Measurements from ENCODE around the gene ENO4.

ENO4 gene, protein sequence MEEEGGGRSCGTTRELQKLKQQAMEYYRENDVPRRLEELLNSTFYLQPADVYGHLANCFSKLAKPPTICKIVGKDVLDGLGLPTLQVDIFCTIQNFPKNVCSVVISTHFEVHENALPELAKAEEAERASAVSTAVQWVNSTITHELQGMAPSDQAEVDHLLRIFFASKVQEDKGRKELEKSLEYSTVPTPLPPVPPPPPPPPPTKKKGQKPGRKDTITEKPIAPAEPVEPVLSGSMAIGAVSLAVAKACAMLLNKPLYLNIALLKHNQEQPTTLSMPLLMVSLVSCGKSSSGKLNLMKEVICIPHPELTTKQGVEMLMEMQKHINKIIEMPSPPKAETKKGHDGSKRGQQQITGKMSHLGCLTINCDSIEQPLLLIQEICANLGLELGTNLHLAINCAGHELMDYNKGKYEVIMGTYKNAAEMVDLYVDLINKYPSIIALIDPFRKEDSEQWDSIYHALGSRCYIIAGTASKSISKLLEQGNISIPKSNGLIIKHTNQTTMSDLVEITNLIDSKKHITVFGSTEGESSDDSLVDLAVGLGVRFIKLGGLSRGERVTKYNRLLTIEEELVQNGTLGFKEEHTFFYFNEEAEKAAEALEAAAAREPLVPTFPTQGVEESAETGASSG

DNA sequence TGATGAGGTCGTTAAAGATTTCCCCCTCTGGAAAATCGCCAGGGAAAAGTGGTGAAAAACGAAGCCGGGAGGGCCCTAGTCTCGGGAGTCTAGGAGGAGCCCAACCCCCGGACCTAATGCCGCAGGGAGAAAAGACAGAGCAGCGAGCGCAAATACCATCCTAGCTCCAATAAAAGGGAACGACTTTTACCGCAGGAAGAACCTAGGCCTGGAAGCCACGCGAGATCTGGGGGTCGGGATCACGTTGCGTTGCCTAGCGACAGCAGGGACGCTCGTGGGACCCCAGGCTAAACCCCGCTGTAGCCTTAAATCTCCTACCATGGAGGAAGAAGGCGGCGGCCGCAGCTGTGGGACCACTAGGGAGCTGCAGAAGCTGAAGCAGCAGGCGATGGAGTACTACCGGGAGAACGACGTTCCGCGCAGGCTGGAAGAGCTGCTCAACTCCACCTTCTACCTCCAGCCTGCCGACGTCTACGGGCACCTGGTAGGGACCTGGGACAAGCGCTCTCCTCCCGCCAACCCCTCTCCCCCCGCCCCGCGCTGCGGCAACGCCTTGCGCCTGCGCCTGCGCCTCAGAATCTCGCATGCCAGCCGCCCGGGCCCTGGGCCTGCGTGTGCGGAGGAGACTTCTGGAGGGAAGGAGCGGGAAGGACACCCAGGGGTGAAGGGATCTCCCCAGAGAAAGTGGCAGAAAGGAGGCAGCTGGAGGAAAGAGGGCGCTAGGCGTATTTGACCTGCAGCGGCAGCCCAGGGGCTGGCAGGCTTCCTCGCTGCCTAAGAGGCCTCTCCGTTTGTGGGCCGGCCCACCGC, at the start of gene ENO4:
Gene ENO4, plus strand, starts transcription at position 252 of the 810 bp plus-strand sequence. Its CDS starts 68 bp downstream, at position 320.
- DNase-seq (ENCODE audit: low read depth, low spot score), result peak; percentile 97

DNA sequence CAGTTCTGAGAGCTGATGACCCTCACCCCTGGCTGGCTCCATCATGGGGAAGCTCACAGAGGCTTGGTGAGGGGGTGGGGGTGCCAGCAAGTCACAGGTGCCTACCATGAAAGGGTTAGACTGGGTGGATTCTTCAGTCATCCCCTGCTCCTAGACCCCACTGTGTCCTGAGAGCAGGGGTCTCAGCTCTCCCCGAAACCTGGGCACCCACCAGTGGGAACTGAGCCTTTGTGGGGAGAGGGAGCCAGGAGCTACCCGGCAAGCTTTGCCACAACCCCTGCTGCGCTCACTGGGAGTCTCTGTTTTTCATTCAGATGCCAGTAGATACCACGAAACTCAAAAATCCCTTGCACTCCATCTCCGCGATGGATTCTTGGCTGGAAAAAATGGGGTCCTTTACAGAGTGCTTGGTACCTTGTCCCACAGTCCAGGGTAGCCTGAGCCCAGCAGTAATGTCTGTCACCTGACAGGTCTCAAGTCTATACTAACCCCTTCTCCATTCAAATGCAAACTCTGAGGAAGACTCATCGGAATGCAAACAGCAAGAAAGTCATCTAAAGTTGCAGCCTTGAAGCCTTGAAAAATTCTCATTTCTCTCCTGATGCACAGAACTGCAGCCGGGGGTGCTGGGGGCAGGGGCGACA, 48.9 kb upstream of the ENO4 start:
- DNase-seq (ENCODE audit: low read depth, low spot score), result no peak

DNA sequence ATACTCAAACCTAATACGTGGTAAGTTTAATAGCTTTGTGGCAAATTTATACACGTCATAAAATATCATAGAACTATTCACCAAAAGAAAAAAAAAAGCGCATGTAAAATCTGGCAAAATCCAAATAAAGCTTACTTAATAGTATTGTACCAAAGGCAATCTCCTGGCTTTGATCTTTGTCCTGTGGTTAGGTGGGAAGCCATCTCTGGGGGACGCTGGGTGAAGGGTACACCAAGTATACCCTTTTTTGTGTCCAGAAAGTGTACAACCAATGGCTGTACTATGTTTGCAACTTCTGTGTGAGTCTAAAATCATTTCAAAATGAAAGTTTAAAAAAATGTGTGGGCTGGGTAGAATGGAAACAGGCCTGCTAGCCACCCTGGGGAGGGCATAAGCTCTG, 47.6 kb upstream of the ENO4 start:
- no peak for DNase-seq (ENCODE audit: low read depth, low spot score)

DNA sequence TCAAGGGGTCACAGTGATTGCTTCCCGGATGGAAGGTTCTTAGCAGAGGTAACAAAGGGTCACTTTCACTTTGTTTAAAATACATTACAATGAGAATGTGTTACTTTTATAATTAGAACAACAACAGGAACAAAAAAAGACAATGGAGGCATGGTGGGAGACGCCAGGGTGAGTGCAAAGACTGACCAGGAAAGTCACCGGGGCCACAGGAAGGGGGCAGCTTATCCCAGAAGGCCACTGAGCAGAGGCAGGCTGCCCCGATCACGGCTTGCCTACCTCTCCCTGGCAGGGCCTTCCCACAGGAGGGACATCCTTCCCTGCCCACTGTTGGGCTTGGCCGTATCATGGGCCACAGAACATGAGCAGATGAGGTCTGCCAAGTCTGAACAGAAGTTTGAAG, 46.8 kb upstream of the ENO4 start:
- DNase-seq (ENCODE audit: low read depth, low spot score), result no peak

DNA sequence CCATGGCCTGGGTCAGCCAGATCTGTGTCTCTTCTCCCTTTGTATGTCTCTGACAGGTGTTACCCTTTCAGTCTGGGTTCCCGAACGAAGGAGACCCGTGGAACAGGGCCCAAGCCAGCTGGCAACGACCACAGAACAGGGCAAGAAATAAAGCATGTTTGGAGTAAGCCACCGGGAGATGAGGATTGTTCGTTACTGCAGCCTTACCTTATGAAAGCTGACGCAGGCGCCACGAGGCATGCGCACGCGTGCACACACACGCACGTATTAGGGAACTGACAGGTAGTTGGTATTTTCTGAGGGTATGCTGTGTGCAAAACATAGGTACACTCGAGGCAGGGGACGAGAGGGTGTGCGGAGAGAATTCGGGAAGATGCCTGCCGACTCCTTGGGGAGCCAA, 46.4 kb upstream of the ENO4 start:
- no peak for DNase-seq (ENCODE audit: low read depth, low spot score)

DNA sequence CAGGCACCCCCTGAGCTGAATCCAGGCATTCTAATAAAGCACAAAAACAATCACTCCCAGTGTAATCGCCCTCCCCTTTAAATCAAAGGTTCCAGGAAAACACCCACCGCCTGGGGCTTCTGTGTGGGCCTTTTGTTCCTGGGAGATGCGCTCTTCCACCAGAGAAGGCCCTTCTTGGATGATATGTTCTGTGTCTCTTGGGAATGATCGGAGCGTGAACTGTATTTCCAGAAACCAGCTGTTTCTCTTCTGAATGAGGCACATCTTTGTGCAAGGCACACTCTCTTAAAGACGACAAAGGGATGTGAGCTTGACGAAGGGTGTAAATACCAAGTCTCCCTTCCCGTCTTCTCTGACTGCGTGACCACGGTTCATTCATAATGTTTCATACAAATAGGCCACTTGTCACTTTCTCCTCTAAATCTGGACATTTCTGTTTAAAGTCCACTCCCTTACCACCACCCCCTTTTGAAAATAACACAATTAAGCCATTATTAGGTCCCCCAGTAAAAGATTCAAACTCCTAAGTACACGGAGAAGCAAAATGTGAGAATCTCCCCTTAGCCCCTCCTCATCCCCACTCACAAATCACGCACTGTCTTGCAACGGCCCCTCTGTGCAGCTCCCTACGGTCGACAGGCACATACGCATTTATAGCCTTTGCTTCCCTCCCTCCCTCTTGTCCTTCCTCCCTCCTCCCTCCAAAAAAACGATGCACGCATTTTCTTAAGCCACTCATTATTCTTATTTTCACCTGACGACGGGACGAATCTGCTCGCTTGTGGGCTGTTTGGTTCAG, 45.6 kb upstream of the ENO4 start:
- no peak for DNase-seq (ENCODE audit: low read depth, low spot score)

DNA sequence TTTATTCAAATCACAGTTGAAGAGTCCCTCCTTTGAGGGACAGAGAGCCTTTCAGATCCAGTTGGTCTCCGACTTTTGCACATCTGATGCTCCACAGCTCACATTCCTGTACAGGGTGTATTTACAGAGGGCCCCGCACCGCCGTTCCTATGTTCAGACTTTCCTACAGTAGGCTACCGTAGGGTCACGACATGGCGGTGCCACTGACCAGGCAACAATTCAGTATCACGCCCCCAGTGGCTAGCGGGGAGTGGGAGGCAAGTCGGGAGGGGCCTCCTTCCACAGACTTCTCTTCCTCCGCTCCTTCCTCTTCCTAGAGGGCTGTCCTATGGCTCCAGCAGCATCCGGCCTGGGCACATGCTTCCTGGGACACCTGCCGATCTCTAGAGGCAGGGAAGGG, 40.6 kb upstream of the ENO4 start:
- DNase-seq (ENCODE audit: low read depth, low spot score), result no peak

DNA sequence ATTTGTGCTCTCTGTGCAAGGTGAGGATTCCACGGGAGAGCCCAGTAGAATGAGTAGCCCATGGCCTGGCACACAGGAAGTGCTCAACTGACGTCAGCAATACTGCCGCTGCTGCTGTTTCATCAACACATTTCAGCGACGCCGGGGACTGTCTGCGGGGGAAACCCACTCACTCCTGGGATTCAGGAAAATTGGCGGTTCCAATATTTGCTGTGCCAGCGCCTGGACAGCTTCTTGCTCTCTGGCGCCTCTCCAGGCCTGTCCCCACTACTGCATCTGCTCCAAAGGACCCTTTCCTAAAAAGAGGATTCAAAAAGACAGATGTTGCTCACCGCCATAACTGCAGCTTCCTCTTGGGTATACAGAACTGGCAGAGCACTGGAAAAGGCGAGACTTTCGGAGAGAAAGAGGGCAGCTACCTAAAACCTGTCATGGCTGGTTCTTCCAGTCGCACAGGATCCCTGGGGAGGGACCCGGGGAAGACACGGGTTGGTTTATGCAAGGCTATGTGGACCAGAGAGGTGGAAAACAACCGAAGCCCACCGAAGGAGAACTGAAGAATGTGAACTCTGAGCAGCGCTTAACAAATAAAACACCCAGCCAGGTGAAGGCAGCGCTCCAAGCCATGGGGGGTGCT, 39.7 kb upstream of the ENO4 start:
- DNase-seq (ENCODE audit: low read depth, low spot score), result peak; percentile 59

DNA sequence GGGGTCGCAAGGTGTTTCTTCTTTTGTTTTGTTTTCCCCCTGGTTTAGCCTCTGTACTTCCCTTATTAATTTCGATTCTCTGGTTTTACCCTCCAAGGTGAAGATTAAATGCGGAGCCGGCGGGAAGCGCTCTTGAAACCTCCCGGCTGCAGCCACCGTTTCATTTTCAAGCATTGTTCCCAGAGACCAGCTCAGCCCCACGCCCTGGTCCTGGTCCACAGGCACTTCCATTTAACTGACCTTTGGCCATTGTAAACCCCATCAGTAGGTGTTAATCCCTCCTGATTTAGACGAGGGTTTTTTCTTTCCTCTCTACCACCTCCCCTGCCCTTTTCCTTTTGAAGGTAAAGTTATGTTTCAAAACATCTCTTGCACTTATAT, 39.2 kb upstream of the ENO4 start:
- no peak for DNase-seq (ENCODE audit: low read depth, low spot score)

DNA sequence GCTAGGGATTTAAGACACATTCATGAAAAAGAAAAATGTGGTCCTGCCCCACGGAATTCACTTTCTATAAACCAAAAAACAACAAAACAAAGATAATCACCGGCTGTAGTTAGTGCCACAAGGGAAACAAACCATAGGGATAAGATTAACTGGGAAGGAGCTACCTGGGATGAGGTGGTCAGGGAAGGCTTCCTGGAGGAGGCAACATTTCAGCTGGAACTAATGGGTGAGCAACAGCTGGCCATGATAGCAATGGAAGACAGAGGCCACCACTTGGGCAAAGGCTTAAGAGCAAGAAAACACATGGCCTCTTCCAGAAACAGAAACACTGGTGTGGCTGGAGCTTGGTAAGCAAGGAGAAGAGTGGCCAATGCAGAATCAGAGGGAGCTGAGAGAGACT, 38.4 kb upstream of the ENO4 start:
- DNase-seq (ENCODE audit: low read depth, low spot score), result no peak

DNA sequence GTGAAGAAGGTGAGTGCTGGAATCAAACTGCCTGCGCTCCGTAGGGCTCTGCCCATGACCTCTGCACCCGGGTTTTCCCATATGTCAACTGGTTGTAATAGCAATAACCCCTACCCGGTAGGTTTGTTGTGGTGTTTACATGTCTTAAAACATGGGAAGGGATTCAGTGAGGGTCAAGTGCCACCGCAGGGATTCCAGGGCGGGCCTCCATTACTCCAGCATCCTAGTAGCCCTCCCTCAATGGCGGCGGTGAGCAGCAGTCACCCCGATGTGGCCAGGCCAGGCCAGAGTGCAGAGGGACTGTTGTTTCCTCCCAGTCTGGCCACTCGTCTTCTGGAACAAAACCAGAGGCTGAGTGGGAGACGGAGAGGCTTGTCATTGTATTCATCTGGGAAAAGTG, 37.6 kb upstream of the ENO4 start:
- no peak for DNase-seq (ENCODE audit: low read depth, low spot score)

DNA sequence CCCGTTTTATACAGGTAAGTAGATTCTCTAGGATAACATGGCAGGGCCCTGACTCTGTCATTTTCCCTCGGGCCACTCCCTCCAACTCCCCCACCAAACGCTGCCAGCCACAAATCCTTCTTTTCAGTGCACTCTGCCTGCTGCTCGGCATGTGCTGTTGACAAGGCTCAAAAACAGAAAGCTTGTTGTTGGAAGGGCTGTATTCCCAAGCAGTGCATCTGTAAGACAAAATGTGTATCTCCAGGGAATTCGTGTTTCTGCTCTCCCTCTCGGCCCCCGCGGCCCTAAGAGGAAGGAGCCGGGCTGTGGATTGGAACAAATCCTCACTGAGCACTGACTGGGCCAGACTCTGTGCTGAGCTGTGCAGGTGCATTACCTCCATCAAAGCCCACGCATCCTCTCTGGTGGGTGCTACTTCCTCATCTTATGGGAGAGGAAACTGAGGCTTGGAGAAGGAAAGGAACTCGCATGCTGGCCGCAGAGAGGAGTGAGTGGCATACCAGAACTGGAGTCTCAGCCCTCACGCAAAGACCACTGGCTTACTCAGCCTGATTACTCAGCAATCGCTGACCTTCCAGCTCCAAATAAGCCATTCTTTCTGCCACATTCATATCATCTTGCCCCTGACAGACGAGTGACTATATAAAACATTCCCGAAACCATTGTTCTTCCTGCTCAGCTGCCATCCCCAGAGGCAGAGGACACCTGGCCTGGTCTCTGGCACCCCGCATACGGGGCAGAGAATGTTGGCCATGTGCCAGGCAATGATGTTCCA, 33.5 kb upstream of the ENO4 start:
- DNase-seq (ENCODE audit: low read depth, low spot score), result no peak

DNA sequence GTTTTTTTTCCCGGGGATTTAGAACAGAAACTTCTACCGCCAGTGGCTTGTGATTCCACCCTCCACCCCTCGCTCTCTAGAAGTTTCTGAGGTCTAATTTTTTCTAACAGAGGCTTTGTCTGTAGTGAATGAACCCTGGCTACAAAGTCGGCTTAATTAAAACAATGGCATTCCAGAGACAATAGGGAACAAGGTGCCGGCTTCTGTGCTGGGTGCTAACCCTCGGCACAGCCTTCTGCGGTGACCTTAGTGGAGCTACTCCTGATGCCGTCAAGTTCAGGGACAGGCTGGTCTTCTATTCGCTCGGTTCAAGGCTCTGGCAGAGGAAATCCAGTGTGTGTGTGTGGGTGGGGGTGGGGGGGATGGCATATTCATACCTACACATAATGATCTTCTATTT, 32.1 kb upstream of the ENO4 start:
- no peak for DNase-seq (ENCODE audit: low read depth, low spot score)

DNA sequence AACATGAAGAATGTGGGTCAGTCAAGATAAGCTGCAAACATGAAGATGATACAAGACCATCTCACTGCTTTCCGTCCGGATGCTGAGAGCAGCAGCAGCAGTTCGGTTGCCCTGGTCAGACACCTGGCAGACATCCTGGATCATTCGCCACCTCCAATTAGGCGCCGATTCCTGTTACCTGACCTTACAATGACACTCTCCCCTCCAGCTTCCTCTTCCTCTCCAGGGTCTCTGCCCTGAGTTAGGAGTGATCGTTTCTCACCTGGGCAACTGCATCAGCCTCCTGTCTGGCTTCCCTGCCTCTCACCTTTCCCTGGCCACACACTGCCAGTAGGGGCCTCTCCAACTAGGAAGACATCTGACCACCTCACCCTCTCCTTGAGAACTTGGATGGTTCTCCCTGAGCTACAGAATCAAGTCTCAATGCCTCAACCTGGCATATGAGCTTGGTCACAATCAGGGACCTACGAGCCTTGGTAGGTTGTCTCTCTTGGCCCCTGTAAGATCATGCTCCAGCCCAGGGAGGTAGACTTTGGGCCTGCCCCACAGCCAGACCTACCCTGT, 31.4 kb upstream of the ENO4 start:
- no peak for DNase-seq (ENCODE audit: low read depth, low spot score)

DNA sequence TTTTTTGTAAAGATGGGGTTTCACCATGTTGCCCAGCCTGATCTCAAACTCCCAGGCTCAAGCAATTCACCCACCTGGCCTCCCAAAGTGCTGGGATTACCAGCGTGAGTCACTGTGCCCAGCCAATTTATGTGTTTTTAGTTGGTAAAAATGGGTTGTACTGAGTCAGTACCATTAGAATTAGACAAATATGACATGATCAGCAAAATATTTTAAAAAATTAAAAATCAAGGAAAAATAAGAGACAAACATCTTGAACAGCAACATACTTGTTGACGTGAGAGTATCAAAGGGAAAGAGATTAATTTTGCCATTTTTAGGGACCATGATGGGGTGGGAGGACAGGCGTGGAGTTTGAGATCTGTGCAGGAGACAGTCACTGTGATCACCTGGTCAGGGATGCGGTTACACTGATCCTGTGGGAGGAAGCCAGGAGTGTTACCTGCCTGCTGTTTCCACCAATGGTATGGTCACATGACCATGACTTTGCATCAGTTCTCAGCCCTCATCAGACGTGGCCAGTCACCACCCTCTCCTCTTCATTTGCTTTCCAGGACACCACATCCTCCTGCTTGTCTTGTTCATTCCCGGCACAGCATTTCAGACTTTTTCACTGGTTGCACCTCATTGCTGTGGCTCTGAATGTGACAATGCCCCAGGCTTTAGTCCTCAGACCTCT, 29.2 kb upstream of the ENO4 start:
- DNase-seq (ENCODE audit: low read depth, low spot score), result no peak

DNA sequence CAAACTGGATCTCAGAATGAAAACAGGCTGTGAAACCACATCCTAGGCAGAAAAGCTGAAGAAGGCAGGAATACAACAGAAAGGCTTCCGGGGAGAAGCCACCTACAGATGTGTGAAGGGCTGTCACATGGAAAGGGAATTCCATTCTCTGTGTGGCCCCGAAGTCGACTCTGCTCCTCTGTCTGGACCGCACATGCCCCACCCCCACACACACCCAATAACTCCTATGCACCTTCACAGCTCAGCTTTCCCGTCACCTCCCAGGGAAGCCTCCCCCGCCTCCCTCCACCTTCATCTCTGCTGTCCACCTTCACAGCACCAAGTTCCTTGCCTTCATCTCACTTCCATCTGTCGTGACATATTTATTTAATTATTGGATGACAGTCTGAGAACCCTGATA, 23.4 kb upstream of the ENO4 start:
- no peak for DNase-seq (ENCODE audit: low read depth, low spot score)

DNA sequence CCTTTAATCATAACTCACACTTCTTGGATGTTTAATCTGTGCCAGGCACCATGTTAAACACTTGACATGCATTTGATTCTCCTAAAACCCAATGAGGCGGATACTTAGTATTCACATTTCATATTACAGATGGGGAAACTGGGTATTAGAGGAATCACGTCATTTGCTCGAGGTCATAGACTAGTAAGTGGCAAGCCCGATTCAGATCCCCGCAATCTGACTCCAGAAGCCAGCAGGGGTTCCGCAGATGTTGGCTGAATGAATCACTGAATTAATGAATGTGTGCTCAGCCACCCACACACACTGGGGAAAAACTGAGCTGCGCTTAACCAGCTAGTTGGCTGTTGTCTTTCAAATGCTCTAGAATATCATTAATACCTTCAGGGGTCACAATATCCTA, 22.5 kb upstream of the ENO4 start:
- DNase-seq (ENCODE audit: low read depth, low spot score), result no peak

DNA sequence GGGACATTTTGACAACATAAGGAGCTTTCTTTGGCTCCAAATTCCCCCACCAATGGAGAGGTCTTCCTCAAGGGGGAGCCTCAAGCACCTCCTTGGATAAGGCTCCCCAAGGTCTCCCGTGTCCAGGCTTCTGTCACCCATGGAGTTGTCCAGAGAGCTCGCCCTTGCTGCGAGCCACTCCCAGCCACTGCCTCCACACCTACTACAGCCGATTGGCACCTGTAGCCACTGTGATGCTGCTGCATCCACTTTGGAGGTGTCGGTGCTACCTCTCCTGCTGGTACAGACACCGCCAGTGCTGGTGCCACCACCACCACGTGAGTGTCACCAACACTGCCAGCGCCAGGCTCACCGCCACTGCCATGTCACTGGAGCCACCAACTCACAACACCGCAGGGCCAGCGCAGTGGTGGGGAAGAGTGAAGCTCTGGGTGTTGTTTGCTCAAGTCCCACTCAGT, 22.1 kb upstream of the ENO4 start:
- DNase-seq (ENCODE audit: low read depth, low spot score), result no peak

DNA sequence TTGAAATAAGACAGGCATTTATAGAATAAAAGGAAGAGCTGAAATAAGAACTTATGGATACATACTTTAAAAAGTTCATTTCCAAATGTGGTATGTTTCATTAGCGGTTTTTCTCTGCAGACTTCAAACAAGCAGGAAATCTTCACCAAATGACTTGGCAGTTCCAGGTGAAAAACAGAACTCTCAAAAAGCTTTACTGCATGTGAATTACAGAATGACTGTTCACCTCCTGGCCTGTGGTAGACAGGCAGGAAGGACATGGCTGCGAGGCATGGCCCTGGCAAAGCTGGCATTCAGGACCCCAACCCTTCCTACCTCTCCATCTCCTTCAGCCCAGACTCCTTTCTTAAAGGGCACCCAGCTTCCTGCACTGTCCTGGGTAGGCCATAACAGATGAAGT, 21.2 kb upstream of the ENO4 start:
- DNase-seq (ENCODE audit: low read depth, low spot score), result no peak
